ENCODE results near the gene RRAGD.

Gene RRAGD

DNA sequence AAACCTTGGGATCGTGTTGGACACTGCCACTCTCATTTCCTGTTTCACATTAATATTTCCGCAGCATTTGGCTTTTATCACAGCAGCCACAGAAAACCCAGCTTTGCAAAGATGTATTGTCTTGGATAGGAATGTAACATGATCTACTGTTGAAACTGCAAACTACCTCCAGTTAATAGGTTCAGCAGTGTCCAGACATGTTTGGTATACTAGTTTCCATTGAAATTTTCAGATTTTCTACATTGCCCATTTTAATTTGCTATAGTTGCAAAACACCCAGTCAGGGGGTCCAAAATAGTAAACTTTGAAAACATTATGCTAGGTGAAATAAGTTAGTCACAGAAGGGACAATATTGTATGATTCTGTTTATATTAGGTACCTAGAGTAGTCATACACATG lies 24.2 kb upstream of the RRAGD start:
- TF ChIP-seq CTCF (IDR thresholded peaks at IDR 0.05; ENCODE audit: unreplicated experiment in 3 of 3) = no peak
- Mint-ChIP-seq H3K9me3 (no peaks in the 10 kb centered on the region), H3K4me3 (peak overlapping the region; percentile 15 to 58 (median 22)), H3K27ac (peak overlapping the region in 2 of 3 experiments; percentile 16 to 65), H3K36me3 (ENCODE audit: low read depth) (peaks cover 5% of the 10 kb centered on the region), H3K27me3 (ENCODE audit: low read depth) (no peaks in the 10 kb centered on the region), H3K4me1 (peaks cover 31% of the 10 kb centered on the region)

DNA sequence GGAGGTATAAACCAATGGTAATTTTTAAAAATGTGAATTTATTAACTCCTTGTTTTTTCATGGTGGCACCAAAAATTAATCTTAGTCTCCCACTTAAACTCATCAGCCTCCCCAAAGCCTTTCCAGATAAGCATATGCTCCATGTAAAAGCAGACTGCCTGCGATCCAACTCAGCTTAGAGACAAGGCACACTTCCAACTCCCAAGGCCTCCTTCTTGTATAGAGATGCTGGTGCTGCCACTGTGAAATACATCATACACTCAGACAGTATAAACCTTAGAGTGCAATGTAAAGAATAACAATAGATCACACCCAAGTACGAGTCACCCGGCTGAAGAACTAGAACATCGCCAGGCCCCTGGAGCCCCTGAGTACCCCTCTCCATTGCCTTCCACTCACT lies 22.9 kb upstream of the RRAGD start:
- Mint-ChIP-seq H3K9me3 (no peaks in the 10 kb centered on the region), H3K4me1 (peaks cover 41% of the 10 kb centered on the region), H3K27me3 (ENCODE audit: low read depth) (no peaks in the 10 kb centered on the region), H3K4me3 (peak overlapping the region; percentile 83 to 88 (median 86)), H3K27ac (peak overlapping the region; percentile 16 to 89 (median 65)), H3K36me3 (ENCODE audit: low read depth) (peaks cover 1% of the 10 kb centered on the region)
- no peak for TF ChIP-seq CTCF (IDR thresholded peaks at IDR 0.05; ENCODE audit: unreplicated experiment in 3 of 3)

DNA sequence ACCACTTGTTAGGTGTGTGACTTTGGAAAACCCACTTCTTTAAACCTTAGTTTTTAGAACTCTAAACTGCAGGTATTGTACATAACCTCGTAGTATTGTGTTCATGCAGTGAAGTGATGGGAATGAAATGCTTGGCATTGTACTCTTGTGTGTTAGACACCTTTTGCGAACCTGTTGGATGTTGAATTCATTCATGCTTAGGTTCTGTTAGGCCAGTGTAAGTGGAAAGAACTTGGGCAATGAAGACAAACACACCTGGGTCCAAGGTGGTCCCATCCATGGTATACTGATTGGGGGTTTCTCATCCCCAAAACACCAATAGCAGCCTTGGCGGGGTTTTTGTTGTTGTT lies 22.1 kb upstream of the RRAGD start:
- Mint-ChIP-seq H3K4me3 (peak overlapping the region; percentile 83 to 96 (median 88)), H3K4me1 (peaks cover 42% of the 10 kb centered on the region), H3K36me3 (ENCODE audit: low read depth) (no peaks in the 10 kb centered on the region), H3K27me3 (ENCODE audit: low read depth) (no peaks in the 10 kb centered on the region), H3K27ac (peak overlapping the region in 2 of 3 experiments; percentile 37 to 67), H3K9me3 (peaks cover 1% of the 10 kb centered on the region)
- no peak for TF ChIP-seq CTCF (IDR thresholded peaks at IDR 0.05; ENCODE audit: unreplicated experiment in 3 of 3)

DNA sequence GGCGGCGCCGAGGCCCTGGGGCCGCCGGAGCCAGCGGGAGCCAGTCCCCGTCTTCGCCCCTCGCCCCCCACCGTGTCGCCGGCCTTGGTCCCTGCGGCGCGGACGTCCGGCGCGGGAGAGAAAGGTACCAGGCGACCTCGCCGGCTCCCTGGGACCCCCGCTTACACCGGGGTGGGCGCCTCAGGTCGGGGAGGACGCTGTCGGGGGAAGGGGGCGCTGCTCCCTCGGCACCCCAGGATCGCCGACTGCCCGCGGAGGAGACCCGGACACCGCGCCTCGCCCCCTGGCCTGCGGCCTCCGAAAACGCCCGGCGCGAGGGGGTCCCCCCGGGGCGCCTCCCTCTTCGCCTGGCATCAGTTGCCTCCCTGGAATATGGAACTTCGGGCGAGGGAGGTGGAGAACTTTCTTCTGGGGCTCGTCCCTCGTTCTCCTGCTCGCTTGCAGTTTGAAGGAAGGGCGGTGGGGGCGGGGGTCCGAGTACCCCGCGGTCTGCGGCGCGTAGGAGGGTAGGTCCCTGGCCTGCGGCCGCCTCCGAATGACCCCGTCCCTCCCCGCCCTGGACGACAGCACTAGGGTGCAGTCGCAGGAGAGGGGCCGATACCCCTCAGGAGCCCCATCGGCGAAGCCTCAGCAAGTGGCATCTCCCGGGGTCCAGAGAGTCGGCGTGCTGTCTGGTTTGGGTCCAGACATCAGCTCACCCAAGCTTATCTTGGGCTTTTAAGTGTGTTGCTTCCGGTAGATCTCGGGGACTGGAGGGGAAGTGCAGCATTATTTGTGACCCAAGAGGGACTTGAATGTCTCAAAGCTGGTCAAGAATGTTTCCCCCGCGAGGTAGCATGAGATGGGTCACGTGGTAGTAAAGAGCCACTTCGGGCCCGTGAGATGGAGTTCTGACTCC lies 21.4 kb upstream of the RRAGD start:
- peak overlapping the region; percentile 83 to 96 (median 88) for H3K4me3 Mint-ChIP-seq
- H3K4me1 Mint-ChIP-seq = peaks cover 42% of the 10 kb centered on the region
- TF ChIP-seq CTCF (IDR thresholded peaks at IDR 0.05; ENCODE audit: unreplicated experiment in 3 of 3) = no peak
- peaks cover 3% of the 10 kb centered on the region for H3K9me3 Mint-ChIP-seq
- peak overlapping the region in 2 of 3 experiments; percentile 37 to 67 for H3K27ac Mint-ChIP-seq
- H3K36me3 Mint-ChIP-seq (ENCODE audit: low read depth) = no peaks in the 10 kb centered on the region
- no peaks in the 10 kb centered on the region for H3K27me3 Mint-ChIP-seq (ENCODE audit: low read depth)

DNA sequence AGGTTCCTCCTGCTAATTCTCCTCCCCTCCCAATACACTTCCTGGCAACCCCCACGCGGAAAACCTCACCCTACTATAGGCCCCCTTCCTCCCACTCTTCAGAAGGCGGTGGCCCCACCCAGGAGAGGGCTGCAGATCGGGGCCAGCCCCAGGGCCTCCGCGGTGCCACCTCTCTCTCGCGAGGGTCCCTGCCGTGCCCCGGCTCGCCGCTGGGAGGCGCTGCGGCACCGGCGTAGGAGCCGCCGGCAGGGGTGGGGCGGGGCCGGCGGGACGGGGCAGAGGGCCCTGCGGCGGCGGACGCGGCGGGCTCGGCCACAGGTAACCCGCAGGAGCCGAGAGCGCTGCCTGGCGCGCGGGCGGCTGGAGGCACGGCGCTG lies 20.8 kb upstream of the RRAGD start, which contains the start of gene ANKRD6:
Gene ANKRD6, plus strand, starts transcription at position 278 of the 377 bp plus-strand sequence. CDS start 133,825 bp downstream, outside the sequence.
- peak; percentile 84 to 88 (median 85) for TF ChIP-seq CTCF (IDR thresholded peaks at IDR 0.05; ENCODE audit: unreplicated experiment in 3 of 3)
- H3K27ac Mint-ChIP-seq = peak within 1 kb of the TSS in 2 of 3 experiments; percentile 71 to 84
- H3K4me3 Mint-ChIP-seq = peak within 1 kb of the TSS; percentile 88 to 96 (median 88)
- no peaks in the 10 kb centered on the region for H3K27me3 Mint-ChIP-seq (ENCODE audit: low read depth)
- peaks cover 42% of the 10 kb centered on the region for H3K4me1 Mint-ChIP-seq
- no peaks in the 10 kb centered on the region for H3K36me3 Mint-ChIP-seq (ENCODE audit: low read depth)
- H3K9me3 Mint-ChIP-seq = peaks cover 3% of the 10 kb centered on the region
